GM18520 (cell line): ENCODE measurements around the gene SEMA3D.
A peak's percentile ranks its signal among the peaks of the same experiment; 100 is the strongest.

Experiments
- ATAC-seq: cut with Tn5 transposase; IDR thresholded peaks from one replicate; pipeline ENCODE4 v1.9.1; 2021; ENCODE audit not compliant: unreplicated experiment

Gene SEMA3D

GRCh38 chr7:85186521-85187241 is at the start of gene SEMA3D:
Gene SEMA3D, minus strand, starts transcription at chr7:85187056. Its CDS starts 65,165 bp downstream, at chr7:85121891.
- peak; percentile 78 for ATAC-seq

GRCh38 chr7:85234730-85235129 is 47.9 kb upstream of the SEMA3D start:
- no peak for ATAC-seq

- ATAC-seq, result no peak
Observed at GRCh38 chr7:85232068-85232467, 45.2 kb upstream of the SEMA3D start.

GRCh38 chr7:85230623-85231022 is 43.8 kb upstream of the SEMA3D start:
- no peak for ATAC-seq

GRCh38 chr7:85229544-85229943 is 42.7 kb upstream of the SEMA3D start:
- no peak for ATAC-seq

GRCh38 chr7:85226361-85227085 is 39.7 kb upstream of the SEMA3D start:
- ATAC-seq, result no peak

- no peak for ATAC-seq
Observed at GRCh38 chr7:85224171-85224570, 37.3 kb upstream of the SEMA3D start.

GRCh38 chr7:85222522-85222921 is 35.7 kb upstream of the SEMA3D start:
- no peak for ATAC-seq

GRCh38 chr7:85221796-85222195 is 34.9 kb upstream of the SEMA3D start:
- ATAC-seq, result no peak

GRCh38 chr7:85220651-85221050 is 33.8 kb upstream of the SEMA3D start:
- no peak for ATAC-seq

GRCh38 chr7:85220023-85220422 is 33.2 kb upstream of the SEMA3D start:
- peak; percentile 39 for ATAC-seq

GRCh38 chr7:85217085-85217484 is 30.2 kb upstream of the SEMA3D start:
- no peak for ATAC-seq

GRCh38 chr7:85215098-85215497 is 28.2 kb upstream of the SEMA3D start:
- peak; percentile 91 for ATAC-seq

- ATAC-seq, result no peak
Observed at GRCh38 chr7:85213500-85213899, 26.6 kb upstream of the SEMA3D start.

GRCh38 chr7:85205754-85206153 is 18.9 kb upstream of the SEMA3D start:
- ATAC-seq, result no peak

- ATAC-seq, result no peak
Observed at GRCh38 chr7:85204496-85204895, 17.6 kb upstream of the SEMA3D start.

- no peak for ATAC-seq
Observed at GRCh38 chr7:85204061-85204460, 17.2 kb upstream of the SEMA3D start.

GRCh38 chr7:85201209-85201608 is 14.4 kb upstream of the SEMA3D start:
- no peak for ATAC-seq

GRCh38 chr7:85196696-85197095 is 9.8 kb upstream of the SEMA3D start:
- ATAC-seq, result no peak

GRCh38 chr7:85191383-85191782 is 4.5 kb upstream of the SEMA3D start:
- no peak for ATAC-seq

GRCh38 chr7:85186083-85186520 is 754 bp downstream of the SEMA3D start:
- no peak for ATAC-seq

GRCh38 chr7:85185424-85186082 is 1.3 kb downstream of the SEMA3D start:
- ATAC-seq, result no peak
